H1 (cell line): ENCODE measurements around the gene PRR22. TPM values are rescaled to one million over a fixed set of nuclear protein-coding genes. Genes with fewer than 3 reads are reported as not detected.
A peak's percentile ranks its signal among the peaks of the same experiment; 100 is the strongest.

Experiments used
- CTCF ChIA-PET: fragments of 300-600 bp; sonication (Branson Sonifier 250); formaldehyde crosslinking; loops from one replicate; lab custom pipeline; 2021; ENCODE audit not compliant: partially characterized antibody; lab: Charles Lee
- POLR2A ChIA-PET: fragments of 300-600 bp; sonication (Branson Sonifier 250); formaldehyde crosslinking; loops from one replicate; lab custom pipeline; 2021; ENCODE audit warnings: inconsistent platforms; ENCODE audit not compliant: partially characterized antibody; lab: Charles Lee
- DNase-seq, 2 experiments: peaks; one replicate each; pipeline versions ENCODE4 v3.0.0 to v3.0.0-alpha.2; 2010 to 2022; ENCODE audit warnings: low spot score in 2 of 2, low read depth in 1 of 2, mixed read lengths in 1 of 2
- FAIRE-seq: peaks from 2 replicates; lab custom pipeline; 2011; peaks lifted over from hg19 to GRCh38; lab: Jason Lieb, UNC
- H2AFZ ChIP-seq: 2 replicates; pipeline ENCODE4 v1.8.1; 2012; ENCODE audit warnings: low read length, inconsistent platforms
- H2AK5ac ChIP-seq: 2 replicates; pipeline ENCODE4 v1.6.1; 2013; ENCODE audit warnings: low read depth, low read length
- H2BK120ac ChIP-seq: replicated peaks from 2 replicates; pipeline ENCODE3; 2013; ENCODE audit warnings: low read depth, low read length, inconsistent platforms
- H2BK12ac ChIP-seq: 2 replicates; pipeline ENCODE4 v1.6.1; 2013; ENCODE audit warnings: low read depth, low read length
- H2BK15ac ChIP-seq: 2 replicates; pipeline ENCODE4 v1.6.1; 2013; ENCODE audit warnings: low read length
- H2BK20ac ChIP-seq: 2 replicates; pipeline ENCODE4 v1.6.1; 2013; ENCODE audit warnings: low read length
- H2BK5ac ChIP-seq: 2 replicates; pipeline ENCODE4 v1.6.1; 2013; ENCODE audit warnings: low read depth, low read length
- H3K14ac ChIP-seq: 2 replicates; pipeline ENCODE4 v1.6.1; 2013; ENCODE audit warnings: inconsistent platforms; ENCODE audit not compliant: insufficient read length
- H3K18ac ChIP-seq: 2 replicates; pipeline ENCODE4 v1.6.1; 2013; ENCODE audit warnings: low read length; ENCODE audit errors: extremely low read depth
- H3K23ac ChIP-seq: 2 replicates; pipeline ENCODE4 v1.6.1; 2013; ENCODE audit warnings: inconsistent platforms; ENCODE audit not compliant: insufficient read length
- H3K23me2 ChIP-seq: 2 replicates; pipeline ENCODE4 v1.6.1; 2013; ENCODE audit warnings: low read depth, low read length
- H3K27ac ChIP-seq: 2 replicates; pipeline ENCODE4 v1.6.1; 2011; ENCODE audit warnings: low read depth, low read length, inconsistent platforms
- H3K27me3 ChIP-seq, 4 experiments: replicated peaks in 1 of 4; 1 replicate in 1 of 4; 2 replicates in 3 of 4; pipeline versions ENCODE4 v1.6.1 to v1.8.1; 2011 to 2013; ENCODE audit warnings: low read length in 3 of 4, mild to moderate bottlenecking in 3 of 4, inconsistent platforms in 2 of 4, mixed read lengths in 2 of 4, moderate library complexity in 1 of 4; ENCODE audit not compliant: control insufficient read depth in 3 of 4, insufficient read depth in 3 of 4; ENCODE audit errors: extremely low read depth in 1 of 4
- H3K36me3 ChIP-seq, 4 experiments: 2 replicates each; pipeline versions ENCODE4 v1.6.1 to v1.8.1; 2011 to 2013; ENCODE audit warnings: mild to moderate bottlenecking in 4 of 4, low read length in 3 of 4, moderate library complexity in 2 of 4, control low read depth in 1 of 4, inconsistent platforms in 1 of 4; ENCODE audit not compliant: insufficient read depth in 4 of 4, control insufficient read depth in 2 of 4
- H3K4ac ChIP-seq: replicated peaks from 2 replicates; pipeline ENCODE3; 2013; ENCODE audit warnings: low read length, low read depth, mixed read lengths, inconsistent platforms; ENCODE audit not compliant: insufficient read length
- H3K4me1 ChIP-seq, 4 experiments: replicated peaks in 1 of 4; 1 replicate in 1 of 4; 2 replicates in 3 of 4; pipeline versions ENCODE4 v1.6.1 to v1.8.1; 2011 to 2013; ENCODE audit warnings: low read length in 3 of 4, inconsistent platforms in 2 of 4, mixed read lengths in 1 of 4; ENCODE audit not compliant: insufficient read depth in 4 of 4, control insufficient read depth in 3 of 4
- H3K4me2 ChIP-seq, 2 experiments: 2 replicates each; pipeline versions ENCODE4 v1.6.1 to v1.8.1; 2011 to 2013; ENCODE audit warnings: low read depth in 2 of 2, low read length in 2 of 2, control low read depth in 1 of 2, inconsistent platforms in 1 of 2, mild to moderate bottlenecking in 1 of 2; ENCODE audit not compliant: insufficient read depth in 1 of 2
- H3K4me3 ChIP-seq, 4 experiments: fragments of 200-600, 300-600 bp in 1 of 4; sonication (generic), shearing (Covaris generic), sonication (Bioruptor Twin) in 1 of 4; 2 replicates each; pipeline versions ENCODE4 v1.5.1 to v1.8.1; 2011 to 2016; ENCODE audit warnings: low read length in 4 of 4, low read depth in 3 of 4, control low read depth in 2 of 4, inconsistent platforms in 2 of 4, mild to moderate bottlenecking in 2 of 4, mixed read lengths in 1 of 4, moderate library complexity in 1 of 4; ENCODE audit not compliant: insufficient read depth in 2 of 4; ENCODE audit errors: extremely low read depth in 1 of 4
- H3K56ac ChIP-seq: replicated peaks from 2 replicates; pipeline ENCODE3; 2013; ENCODE audit warnings: low read depth, mild to moderate bottlenecking, mixed read lengths, low read length, inconsistent platforms; ENCODE audit not compliant: insufficient read length
- H3K79me1 ChIP-seq: 2 replicates; pipeline ENCODE4 v1.6.1; 2013; ENCODE audit warnings: low read depth, low read length, control low read depth
- H3K79me2 ChIP-seq, 2 experiments: 2 replicates each; pipeline versions ENCODE4 v1.6.1 to v1.8.1; 2012 to 2013; ENCODE audit warnings: low read length in 2 of 2, mild to moderate bottlenecking in 2 of 2, inconsistent platforms in 1 of 2; ENCODE audit not compliant: insufficient read depth in 2 of 2, control insufficient read depth in 1 of 2
- H3K9ac ChIP-seq, 4 experiments: replicated peaks in 1 of 4; 1 replicate in 1 of 4; 2 replicates in 3 of 4; pipeline versions ENCODE4 v1.6.1 to v1.8.1; 2011 to 2013; ENCODE audit warnings: low read depth in 3 of 4, low read length in 3 of 4, control low read depth in 2 of 4, mild to moderate bottlenecking in 2 of 4, moderate library complexity in 2 of 4, inconsistent platforms in 1 of 4; ENCODE audit errors: extremely low read depth in 1 of 4
- H3K9me3 ChIP-seq, 2 experiments: 2 replicates each; pipeline versions ENCODE4 v1.6.1 to v1.8.1; 2012 to 2013; ENCODE audit warnings: mild to moderate bottlenecking in 2 of 2, moderate library complexity in 2 of 2, control low read depth in 1 of 2, inconsistent platforms in 1 of 2, low read depth in 1 of 2, low read length in 1 of 2, mixed read lengths in 1 of 2; ENCODE audit not compliant: insufficient read depth in 2 of 2
- H4K20me1 ChIP-seq, 2 experiments: replicated peaks in 1 of 2; 2 replicates each; pipeline versions ENCODE3 to v1.8.1; 2011 to 2013; ENCODE audit warnings: inconsistent platforms in 2 of 2, low read length in 2 of 2, mild to moderate bottlenecking in 1 of 2; ENCODE audit not compliant: insufficient read depth in 2 of 2, control insufficient read depth in 1 of 2
- H4K5ac ChIP-seq: 2 replicates; pipeline ENCODE4 v1.6.1; 2013; ENCODE audit warnings: low read length, low read depth, mixed read lengths, inconsistent platforms; ENCODE audit not compliant: insufficient read length
- H4K8ac ChIP-seq: 2 replicates; pipeline ENCODE4 v1.8.0; 2013; ENCODE audit warnings: mild to moderate bottlenecking, moderate library complexity, low read length, inconsistent platforms; ENCODE audit not compliant: insufficient read depth; ENCODE audit errors: extremely low read depth
- H4K91ac ChIP-seq: replicated peaks from 2 replicates; pipeline ENCODE3; 2013; ENCODE audit warnings: low read length, mixed read lengths, inconsistent platforms; ENCODE audit not compliant: insufficient read length
- CBX8 ChIP-seq: fragments of 300-800, 300-1000 bp; sonication (generic); IDR thresholded peaks from 2 replicates; pipeline ENCODE4 v1.7.1; 2016; ENCODE audit warnings: low read depth, low read length, borderline replicate concordance
- SP2 ChIP-seq: IDR thresholded peaks from 2 replicates; pipeline ENCODE4 v1.6.1; 2012; ENCODE audit warnings: mild to moderate bottlenecking, low read length, inconsistent platforms
- WGBS, 2 experiments: shearing (Covaris generic) in 1 of 2; methylation state at CpG; one replicate each; pipeline versions ENCODE4 v1.1.6 to v1.1.7; 2013 to 2015; ENCODE audit warnings: low lambda C conversion rate in 2 of 2, mixed read lengths in 2 of 2, inconsistent platforms in 1 of 2, low coverage in 1 of 2, missing lambda C conversion rate in 1 of 2; ENCODE audit not compliant: insufficient replicate concordance in 2 of 2, insufficient coverage in 1 of 2, insufficient read length in 1 of 2; ENCODE audit errors: extremely low coverage in 1 of 2, missing lambda C conversion rate in 1 of 2; 5-methylcytosine and 5-hydroxymethylcytosine counted together
- polyA plus RNA-seq, 7 experiments: library from polyadenylated mRNA; depleted of rRNA in 3 of 7; stranded (reverse) in 5 of 7; unstranded in 2 of 7; fragments of >200 nt in 5 of 7; fragments of 200-250 nt in 2 of 7; gene quantifications; 1 replicate in 5 of 7; 2 replicates in 1 of 7; 4 replicates in 1 of 7; pipeline versions ENCODE4 v1.2.1 to v1.2.3, GENCODE V29; 2011 to 2013; ENCODE audit warnings: missing spikeins in 2 of 7, mixed read lengths in 2 of 7
- total RNA-seq: library from RNA; stranded (reverse); fragmentation: NEBNext Ultra II Directional; extraction: Animal tissue kit (Norgen Biotek cat#: 25700); gene quantifications from 2 replicates; pipeline ENCODE4 v1.2.1, GENCODE V29; 2021

PRR22 gene
- total and polyA plus RNA-seq, 2 of the 8 experiments (the other 6 are each of a cell fraction or from before 2014, with no cell fraction given): 1.9 to 2.1 TPM

GRCh38 chr19:5832061-5832460 lies 47.5 kb upstream of the PRR22 start:
- Histone ChIP-seq H3K27ac (no peak overlapping the region), H2BK5ac (no peak overlapping the region), H2BK12ac (no peak overlapping the region), H3K4me2 (no peak overlapping the region), H3K4me1 (peaks cover 0 to 4% (median 2%) of the 10 kb centered on the region in 4 experiments; a peak in 3 of 7 replicates), H3K23ac (no peak overlapping the region), H3K56ac (no peak overlapping the region), H3K9ac (no peak overlapping the region), H3K4ac (no peak overlapping the region), H3K79me1 (no peaks in the 10 kb centered on the region), H2AFZ (no peak overlapping the region), H4K20me1 (no peaks in the 10 kb centered on the region), H4K91ac (no peak overlapping the region), H3K23me2 (peaks cover 12% of the 10 kb centered on the region; the same call in 1 of the 2 replicates), H2BK120ac (no peak overlapping the region), H4K8ac (peak overlapping the region; percentile 68; the same call in 1 of the 2 replicates), H3K9me3 (no peaks in the 10 kb centered on the region), H4K5ac (no peak overlapping the region), H3K14ac (no peak overlapping the region), H2AK5ac (no peak overlapping the region), H3K36me3 (no peaks in the 10 kb centered on the region), H3K18ac (no peak overlapping the region), H2BK20ac (no peak overlapping the region), H3K27me3 (peaks cover 0 to 3% (median 0%) of the 10 kb centered on the region in 4 experiments; a peak in 2 of 7 replicates), H3K4me3 (no peak overlapping the region), H3K79me2 (no peaks in the 10 kb centered on the region), H2BK15ac (no peak overlapping the region)
- FAIRE-seq: no peak
- ChIA-PET POLR2A (interaction anchor here (1.1 to 5.9 kb wide), 2 partner anchors 60 to 65 kb away, joined by 3 to 43 read pairs; no protein-coding TSS in a partner anchor), CTCF (interaction anchor here (0.7 to 7.8 kb wide), 5 partner anchors 28 to 187 kb away, joined by 3 to 58 read pairs (median 3); partner anchors contain the start of gene NRTN)
- no peak for DNase-seq
- no peak for TF ChIP-seq CBX8
- no peak for TF ChIP-seq SP2
- WGBS, 2 experiments: 91% methylated on average over 22 of the region's 22 CpGs; no CpG with 5 or more reads in 1 of the 2 experiments
